GM23338 (cell line): Measurements from ENCODE around the gene COPZ2. TPM values are rescaled to one million over a fixed set of nuclear protein-coding genes. Genes with fewer than 3 reads are reported as not detected.

Source experiments
- ATAC-seq: fragments of 200-7000 bp; cut with Tn5 transposase; 3 replicates; pipeline ENCODE4 v1.9.1; 2020
- DNase-seq: peaks from one replicate; pipeline ENCODE4 v3.0.0-alpha.2; 2015; ENCODE audit warnings: low spot score
- H2AFZ ChIP-seq: fragments of 200-600 bp; sonication (generic); 2 replicates; pipeline ENCODE4 v1.8.0; 2016; ENCODE audit warnings: antibody characterized with exemption, mild to moderate bottlenecking, moderate library complexity
- H3F3A ChIP-seq: fragments of 200-600 bp; sonication (generic); replicated peaks from 2 replicates; pipeline ENCODE4 v1.8.0; 2017; ENCODE audit warnings: antibody characterized with exemption, mixed run types, low read depth
- H3K27ac ChIP-seq: fragments of 200-600 bp; sonication (generic); 2 replicates; pipeline ENCODE4 v1.6.1; 2016; ENCODE audit warnings: low read depth
- H3K27me3 ChIP-seq: fragments of 200-600 bp; sonication (generic); 2 replicates; pipeline ENCODE4 v1.8.0; 2016; ENCODE audit warnings: mild to moderate bottlenecking, mixed run types, moderate library complexity; ENCODE audit not compliant: insufficient read depth
- H3K36me3 ChIP-seq: fragments of 200-600 bp; sonication (generic); 2 replicates; pipeline ENCODE4 v1.8.0; 2016; ENCODE audit warnings: mild to moderate bottlenecking; ENCODE audit not compliant: insufficient read depth
- H3K4me1 ChIP-seq: fragments of 200-600 bp; sonication (generic); 2 replicates; pipeline ENCODE4 v1.8.0; 2016; ENCODE audit warnings: mild to moderate bottlenecking, moderate library complexity; ENCODE audit not compliant: insufficient read depth
- H3K4me2 ChIP-seq: fragments of 200-600 bp; sonication (generic); 2 replicates; pipeline ENCODE4 v1.7.1; 2017; ENCODE audit warnings: mixed run types
- H3K4me3 ChIP-seq: fragments of 200-600 bp; sonication (generic); 2 replicates; pipeline ENCODE4 v1.6.1; 2016; ENCODE audit warnings: mixed run types
- H3K79me2 ChIP-seq: fragments of 200-600 bp; sonication (generic); replicated peaks from 2 replicates; pipeline ENCODE4 v1.8.0; 2017; ENCODE audit warnings: mild to moderate bottlenecking; ENCODE audit not compliant: insufficient read depth
- H3K9me2 ChIP-seq: fragments of 200-600 bp; sonication (generic); 2 replicates; pipeline ENCODE4 v1.8.0; 2017; ENCODE audit not compliant: insufficient read depth
- H4K20me1 ChIP-seq: fragments of 200-600 bp; sonication (generic); replicated peaks from 2 replicates; pipeline ENCODE4 v1.8.0; 2017; ENCODE audit warnings: mild to moderate bottlenecking; ENCODE audit not compliant: insufficient read depth
- H3K27ac Mint-ChIP-seq: 2 replicates; pipeline ENCODE4 v1.8.0; 2020; ENCODE audit warnings: inconsistent platforms, mild to moderate bottlenecking, moderate library complexity, mixed read lengths
- H3K27me3 Mint-ChIP-seq: 3 replicates; pipeline ENCODE4 v1.8.0; 2022; ENCODE audit warnings: low read depth, mild to moderate bottlenecking, moderate library complexity, mixed read lengths, inconsistent platforms; ENCODE audit not compliant: insufficient read depth, poor library complexity
- H3K36me3 Mint-ChIP-seq: 3 replicates; pipeline ENCODE4 v1.8.0; 2021; ENCODE audit warnings: low read depth, mild to moderate bottlenecking, inconsistent platforms, moderate library complexity, mixed read lengths
- H3K4me1 Mint-ChIP-seq: 3 replicates; pipeline ENCODE4 v1.8.0; 2020; ENCODE audit warnings: mild to moderate bottlenecking, inconsistent platforms, mixed read lengths
- H3K4me3 Mint-ChIP-seq: 3 replicates; pipeline ENCODE4 v1.8.0; 2021; ENCODE audit warnings: moderate library complexity, mild to moderate bottlenecking, inconsistent platforms, mixed read lengths
- H3K9me3 Mint-ChIP-seq: 3 replicates; pipeline ENCODE4 v1.8.0; 2020; ENCODE audit warnings: moderate library complexity, mild to moderate bottlenecking, inconsistent platforms, mixed read lengths
- CREB1 ChIP-seq: fragments of 250-450 bp; sonication (Bioruptor Pico); IDR thresholded peaks from 2 replicates; pipeline ENCODE4 v1.5.0; 2020; ENCODE audit warnings: low read depth, mild to moderate bottlenecking, moderate library complexity
- EZH2 ChIP-seq: fragments of 200-600 bp; sonication (generic); IDR thresholded peaks from one replicate; pipeline ENCODE4 v1.8.0; 2017; ENCODE audit warnings: antibody characterized with exemption, mild to moderate bottlenecking, low read depth; ENCODE audit not compliant: unreplicated experiment
- EZH2phosphoT487 ChIP-seq: fragments of 200-600 bp; sonication (generic); IDR thresholded peaks from one replicate; pipeline ENCODE4 v1.8.1; 2018; ENCODE audit warnings: antibody characterized with exemption; ENCODE audit not compliant: unreplicated experiment
- JUNB ChIP-seq: IDR thresholded peaks from one replicate; pipeline ENCODE4 v1.6.1; 2016; ENCODE audit warnings: antibody characterized with exemption; ENCODE audit not compliant: unreplicated experiment
- NANOG ChIP-seq: IDR thresholded peaks from 2 replicates; pipeline ENCODE4 v1.6.1; 2016; ENCODE audit warnings: antibody characterized with exemption, borderline replicate concordance
- POLR2AphosphoS5 ChIP-seq: IDR thresholded peaks from 2 replicates; pipeline ENCODE4 v1.6.1; 2016; ENCODE audit warnings: antibody characterized with exemption, low read depth
- STAT1 ChIP-seq: IDR thresholded peaks from one replicate; pipeline ENCODE4 v1.6.1; 2016; ENCODE audit warnings: antibody characterized with exemption; ENCODE audit not compliant: unreplicated experiment
- ZNF114 ChIP-seq: fragments of 250-450 bp; sonication (Bioruptor Pico); IDR thresholded peaks from 2 replicates; pipeline ENCODE4 v1.5.0; 2020; ENCODE audit warnings: mild to moderate bottlenecking, moderate library complexity
- ZNF331 ChIP-seq: fragments of 250-450 bp; sonication (Bioruptor Pico); IDR thresholded peaks from 2 replicates; pipeline ENCODE4 v1.5.0; 2020; ENCODE audit warnings: low read depth, mild to moderate bottlenecking, moderate library complexity
- polyA plus RNA-seq: library from polyadenylated mRNA; unstranded; fragments of >200 nt; fragmentation: Nextera tagmentation; extraction: Ambion mirVana; gene quantifications from 2 replicates; pipeline ENCODE4 v1.2.1, GENCODE V29; 2016
- total RNA-seq: library from RNA; depleted of rRNA; stranded (reverse); fragments of >200 nt; shearing (Covaris generic); gene quantifications from 2 replicates; pipeline ENCODE4 v1.2.3, GENCODE V29; 2014
- TF ChIP-seq, protein P1 (sequence below): IDR thresholded peaks from one replicate; pipeline ENCODE4 v1.6.1; 2018; ENCODE audit warnings: antibody characterized with exemption; ENCODE audit not compliant: unreplicated experiment
- TF ChIP-seq, protein P2 (sequence below): IDR thresholded peaks from 2 replicates; pipeline ENCODE4 v1.6.1; 2016; ENCODE audit warnings: antibody characterized with exemption
- TF ChIP-seq, protein P3 (sequence below): fragments of 250-450 bp; sonication (Bioruptor Pico); IDR thresholded peaks from 2 replicates; pipeline ENCODE4 v1.5.0; 2020; ENCODE audit warnings: mild to moderate bottlenecking, moderate library complexity
- TF ChIP-seq, protein P4 (sequence below), 2 experiments: fragments of 200-600 bp in 1 of 2; sonication (generic) in 1 of 2; conservative IDR thresholded peaks; 2 replicates each; pipeline versions ENCODE4 v1.5.1 to v1.6.1; 2016 to 2017; ENCODE audit warnings: antibody characterized with exemption in 2 of 2, low read depth in 2 of 2, mild to moderate bottlenecking in 2 of 2, moderate library complexity in 1 of 2

COPZ2 gene
- total and polyA plus RNA-seq, 2 experiments from 2014 or later, result not detected

DNA sequence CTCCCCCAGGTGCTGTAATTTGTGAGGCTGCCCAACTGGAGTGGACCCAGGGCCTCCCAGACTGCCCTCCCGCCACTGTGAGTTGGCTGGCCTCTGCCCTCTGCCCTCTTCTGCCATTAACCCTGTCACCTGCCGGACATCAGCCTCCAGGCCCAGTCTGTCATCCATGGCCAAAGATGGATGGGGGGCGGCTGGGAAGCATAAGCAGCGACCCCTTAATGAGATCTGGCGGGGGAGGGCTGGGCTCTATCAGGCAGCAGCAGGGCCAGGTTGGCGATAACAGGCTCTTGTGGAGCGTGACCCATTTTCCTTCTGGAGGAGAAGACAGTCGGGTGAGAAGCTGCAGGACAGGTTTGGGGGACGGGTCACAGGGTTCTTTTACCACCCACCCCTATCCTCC lies 41.4 kb downstream of the COPZ2 start:
- TF ChIP-seq STAT1 (no peak), NANOG (no peak), EZH2 (no peak), CREB1 (CRISPR knock-in tag) (no peak), ZNF331 (CRISPR knock-in tag) (no peak), EZH2phosphoT487 (no peak), JUNB (no peak), POLR2AphosphoS5 (no peak), ZNF114 (CRISPR knock-in tag) (no peak)
- TF ChIP-seq, protein P1, sequence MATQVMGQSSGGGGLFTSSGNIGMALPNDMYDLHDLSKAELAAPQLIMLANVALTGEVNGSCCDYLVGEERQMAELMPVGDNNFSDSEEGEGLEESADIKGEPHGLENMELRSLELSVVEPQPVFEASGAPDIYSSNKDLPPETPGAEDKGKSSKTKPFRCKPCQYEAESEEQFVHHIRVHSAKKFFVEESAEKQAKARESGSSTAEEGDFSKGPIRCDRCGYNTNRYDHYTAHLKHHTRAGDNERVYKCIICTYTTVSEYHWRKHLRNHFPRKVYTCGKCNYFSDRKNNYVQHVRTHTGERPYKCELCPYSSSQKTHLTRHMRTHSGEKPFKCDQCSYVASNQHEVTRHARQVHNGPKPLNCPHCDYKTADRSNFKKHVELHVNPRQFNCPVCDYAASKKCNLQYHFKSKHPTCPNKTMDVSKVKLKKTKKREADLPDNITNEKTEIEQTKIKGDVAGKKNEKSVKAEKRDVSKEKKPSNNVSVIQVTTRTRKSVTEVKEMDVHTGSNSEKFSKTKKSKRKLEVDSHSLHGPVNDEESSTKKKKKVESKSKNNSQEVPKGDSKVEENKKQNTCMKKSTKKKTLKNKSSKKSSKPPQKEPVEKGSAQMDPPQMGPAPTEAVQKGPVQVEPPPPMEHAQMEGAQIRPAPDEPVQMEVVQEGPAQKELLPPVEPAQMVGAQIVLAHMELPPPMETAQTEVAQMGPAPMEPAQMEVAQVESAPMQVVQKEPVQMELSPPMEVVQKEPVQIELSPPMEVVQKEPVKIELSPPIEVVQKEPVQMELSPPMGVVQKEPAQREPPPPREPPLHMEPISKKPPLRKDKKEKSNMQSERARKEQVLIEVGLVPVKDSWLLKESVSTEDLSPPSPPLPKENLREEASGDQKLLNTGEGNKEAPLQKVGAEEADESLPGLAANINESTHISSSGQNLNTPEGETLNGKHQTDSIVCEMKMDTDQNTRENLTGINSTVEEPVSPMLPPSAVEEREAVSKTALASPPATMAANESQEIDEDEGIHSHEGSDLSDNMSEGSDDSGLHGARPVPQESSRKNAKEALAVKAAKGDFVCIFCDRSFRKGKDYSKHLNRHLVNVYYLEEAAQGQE, result no peak
- TF ChIP-seq, protein P2, sequence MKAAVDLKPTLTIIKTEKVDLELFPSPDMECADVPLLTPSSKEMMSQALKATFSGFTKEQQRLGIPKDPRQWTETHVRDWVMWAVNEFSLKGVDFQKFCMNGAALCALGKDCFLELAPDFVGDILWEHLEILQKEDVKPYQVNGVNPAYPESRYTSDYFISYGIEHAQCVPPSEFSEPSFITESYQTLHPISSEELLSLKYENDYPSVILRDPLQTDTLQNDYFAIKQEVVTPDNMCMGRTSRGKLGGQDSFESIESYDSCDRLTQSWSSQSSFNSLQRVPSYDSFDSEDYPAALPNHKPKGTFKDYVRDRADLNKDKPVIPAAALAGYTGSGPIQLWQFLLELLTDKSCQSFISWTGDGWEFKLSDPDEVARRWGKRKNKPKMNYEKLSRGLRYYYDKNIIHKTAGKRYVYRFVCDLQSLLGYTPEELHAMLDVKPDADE, result no peak
- TF ChIP-seq, protein P3, sequence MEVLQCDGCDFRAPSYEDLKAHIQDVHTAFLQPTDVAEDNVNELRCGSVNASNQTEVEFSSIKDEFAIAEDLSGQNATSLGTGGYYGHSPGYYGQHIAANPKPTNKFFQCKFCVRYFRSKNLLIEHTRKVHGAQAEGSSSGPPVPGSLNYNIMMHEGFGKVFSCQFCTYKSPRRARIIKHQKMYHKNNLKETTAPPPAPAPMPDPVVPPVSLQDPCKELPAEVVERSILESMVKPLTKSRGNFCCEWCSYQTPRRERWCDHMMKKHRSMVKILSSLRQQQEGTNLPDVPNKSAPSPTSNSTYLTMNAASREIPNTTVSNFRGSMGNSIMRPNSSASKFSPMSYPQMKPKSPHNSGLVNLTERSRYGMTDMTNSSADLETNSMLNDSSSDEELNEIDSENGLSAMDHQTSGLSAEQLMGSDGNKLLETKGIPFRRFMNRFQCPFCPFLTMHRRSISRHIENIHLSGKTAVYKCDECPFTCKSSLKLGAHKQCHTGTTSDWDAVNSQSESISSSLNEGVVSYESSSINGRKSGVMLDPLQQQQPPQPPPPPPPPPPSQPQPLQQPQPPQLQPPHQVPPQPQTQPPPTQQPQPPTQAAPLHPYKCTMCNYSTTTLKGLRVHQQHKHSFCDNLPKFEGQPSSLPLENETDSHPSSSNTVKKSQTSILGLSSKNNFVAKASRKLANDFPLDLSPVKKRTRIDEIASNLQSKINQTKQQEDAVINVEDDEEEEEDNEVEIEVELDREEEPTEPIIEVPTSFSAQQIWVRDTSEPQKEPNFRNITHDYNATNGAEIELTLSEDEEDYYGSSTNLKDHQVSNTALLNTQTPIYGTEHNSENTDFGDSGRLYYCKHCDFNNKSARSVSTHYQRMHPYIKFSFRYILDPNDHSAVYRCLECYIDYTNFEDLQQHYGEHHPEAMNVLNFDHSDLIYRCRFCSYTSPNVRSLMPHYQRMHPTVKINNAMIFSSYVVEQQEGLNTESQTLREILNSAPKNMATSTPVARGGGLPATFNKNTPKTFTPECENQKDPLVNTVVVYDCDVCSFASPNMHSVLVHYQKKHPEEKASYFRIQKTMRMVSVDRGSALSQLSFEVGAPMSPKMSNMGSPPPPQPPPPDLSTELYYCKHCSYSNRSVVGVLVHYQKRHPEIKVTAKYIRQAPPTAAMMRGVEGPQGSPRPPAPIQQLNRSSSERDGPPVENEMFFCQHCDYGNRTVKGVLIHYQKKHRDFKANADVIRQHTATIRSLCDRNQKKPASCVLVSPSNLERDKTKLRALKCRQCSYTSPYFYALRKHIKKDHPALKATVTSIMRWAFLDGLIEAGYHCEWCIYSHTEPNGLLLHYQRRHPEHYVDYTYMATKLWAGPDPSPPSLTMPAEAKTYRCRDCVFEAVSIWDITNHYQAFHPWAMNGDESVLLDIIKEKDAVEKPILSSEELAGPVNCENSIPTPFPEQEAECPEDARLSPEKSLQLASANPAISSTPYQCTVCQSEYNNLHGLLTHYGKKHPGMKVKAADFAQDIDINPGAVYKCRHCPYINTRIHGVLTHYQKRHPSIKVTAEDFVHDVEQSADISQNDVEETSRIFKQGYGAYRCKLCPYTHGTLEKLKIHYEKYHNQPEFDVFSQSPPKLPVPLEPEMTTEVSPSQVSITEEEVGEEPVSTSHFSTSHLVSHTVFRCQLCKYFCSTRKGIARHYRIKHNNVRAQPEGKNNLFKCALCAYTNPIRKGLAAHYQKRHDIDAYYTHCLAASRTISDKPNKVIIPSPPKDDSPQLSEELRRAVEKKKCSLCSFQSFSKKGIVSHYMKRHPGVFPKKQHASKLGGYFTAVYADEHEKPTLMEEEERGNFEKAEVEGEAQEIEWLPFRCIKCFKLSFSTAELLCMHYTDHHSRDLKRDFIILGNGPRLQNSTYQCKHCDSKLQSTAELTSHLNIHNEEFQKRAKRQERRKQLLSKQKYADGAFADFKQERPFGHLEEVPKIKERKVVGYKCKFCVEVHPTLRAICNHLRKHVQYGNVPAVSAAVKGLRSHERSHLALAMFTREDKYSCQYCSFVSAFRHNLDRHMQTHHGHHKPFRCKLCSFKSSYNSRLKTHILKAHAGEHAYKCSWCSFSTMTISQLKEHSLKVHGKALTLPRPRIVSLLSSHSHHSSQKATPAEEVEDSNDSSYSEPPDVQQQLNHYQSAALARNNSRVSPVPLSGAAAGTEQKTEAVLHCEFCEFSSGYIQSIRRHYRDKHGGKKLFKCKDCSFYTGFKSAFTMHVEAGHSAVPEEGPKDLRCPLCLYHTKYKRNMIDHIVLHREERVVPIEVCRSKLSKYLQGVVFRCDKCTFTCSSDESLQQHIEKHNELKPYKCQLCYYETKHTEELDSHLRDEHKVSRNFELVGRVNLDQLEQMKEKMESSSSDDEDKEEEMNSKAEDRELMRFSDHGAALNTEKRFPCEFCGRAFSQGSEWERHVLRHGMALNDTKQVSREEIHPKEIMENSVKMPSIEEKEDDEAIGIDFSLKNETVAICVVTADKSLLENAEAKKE (CRISPR knock-in tag), result no peak
- TF ChIP-seq, protein P4, sequence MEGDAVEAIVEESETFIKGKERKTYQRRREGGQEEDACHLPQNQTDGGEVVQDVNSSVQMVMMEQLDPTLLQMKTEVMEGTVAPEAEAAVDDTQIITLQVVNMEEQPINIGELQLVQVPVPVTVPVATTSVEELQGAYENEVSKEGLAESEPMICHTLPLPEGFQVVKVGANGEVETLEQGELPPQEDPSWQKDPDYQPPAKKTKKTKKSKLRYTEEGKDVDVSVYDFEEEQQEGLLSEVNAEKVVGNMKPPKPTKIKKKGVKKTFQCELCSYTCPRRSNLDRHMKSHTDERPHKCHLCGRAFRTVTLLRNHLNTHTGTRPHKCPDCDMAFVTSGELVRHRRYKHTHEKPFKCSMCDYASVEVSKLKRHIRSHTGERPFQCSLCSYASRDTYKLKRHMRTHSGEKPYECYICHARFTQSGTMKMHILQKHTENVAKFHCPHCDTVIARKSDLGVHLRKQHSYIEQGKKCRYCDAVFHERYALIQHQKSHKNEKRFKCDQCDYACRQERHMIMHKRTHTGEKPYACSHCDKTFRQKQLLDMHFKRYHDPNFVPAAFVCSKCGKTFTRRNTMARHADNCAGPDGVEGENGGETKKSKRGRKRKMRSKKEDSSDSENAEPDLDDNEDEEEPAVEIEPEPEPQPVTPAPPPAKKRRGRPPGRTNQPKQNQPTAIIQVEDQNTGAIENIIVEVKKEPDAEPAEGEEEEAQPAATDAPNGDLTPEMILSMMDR (conservative IDR thresholded peaks at IDR 0.05; ENCODE audit: low read depth in 2 of 2), result no peak
- H2AFZ ChIP-seq, result no peak overlapping the region
- H3K4me3 ChIP-seq, result no peak overlapping the region
- H3K4me1 ChIP-seq, result peaks cover 28% of the 10 kb centered on the region
- H3K27me3 ChIP-seq, result no peaks in the 10 kb centered on the region
- ATAC-seq, result no peak
- Mint-ChIP-seq H3K9me3 (no peaks in the 10 kb centered on the region; the same call in 2 of the 3 replicates), H3K27ac (no peak overlapping the region), H3K4me1 (peaks cover 54% of the 10 kb centered on the region), H3K36me3 (no peaks in the 10 kb centered on the region), H3K27me3 (peaks cover 10% of the 10 kb centered on the region), H3K4me3 (no peak overlapping the region)
- 0 out of 2 replicates have a peak, but pooled peaks cover 3% of the 10 kb centered on the region for H3F3A ChIP-seq
- H3K36me3 ChIP-seq, result no peaks in the 10 kb centered on the region
- H3K9me2 ChIP-seq, result no peaks in the 10 kb centered on the region
- H4K20me1 ChIP-seq, result no peaks in the 10 kb centered on the region
- DNase-seq, result no peak
- no peak overlapping the region for H3K4me2 ChIP-seq
- no peak overlapping the region for H3K27ac ChIP-seq
- H3K79me2 ChIP-seq, result no peaks in the 10 kb centered on the region
